AG04449 (cell line): ENCODE data around the gene AAK1.

ENCODE experiments used
- CTCF ChIA-PET: fragments of 350-600 bp; formaldehyde crosslinking; extraction: SDS; loops from one replicate; lab custom pipeline; 2021; ENCODE audit warnings: antibody characterized with exemption; lab: Yijun Ruan, JAX
- POLR2A ChIA-PET: fragments of 400-600, 350-600 bp; formaldehyde crosslinking; extraction: SDS; loops from one replicate; lab custom pipeline; 2020; ENCODE audit warnings: antibody characterized with exemption, inconsistent platforms; lab: Yijun Ruan, JAX
- DNase-seq: peaks from one replicate; pipeline ENCODE4 v3.0.0-alpha.2; 2010; ENCODE audit warnings: low read depth, low spot score
- H3K4me3 ChIP-seq: 2 replicates; pipeline ENCODE4 v1.5.1; 2011; ENCODE audit warnings: low read depth, mild to moderate bottlenecking, control low read depth, low read length
- CTCF ChIP-seq: IDR thresholded peaks from one replicate; pipeline ENCODE4 v1.5.1; 2011; ENCODE audit warnings: mild to moderate bottlenecking, moderate library complexity, low read length, control low read depth, inconsistent platforms; ENCODE audit not compliant: insufficient read depth; ENCODE audit errors: missing control alignments

AAK1 gene

GRCh38 chr2:69459936-69460335 lies 183.6 kb downstream of the AAK1 start:
- POLR2A ChIA-PET, result no interaction called here

GRCh38 chr2:69456950-69457445 lies 186.5 kb downstream of the AAK1 start:
- CTCF ChIA-PET, result interaction anchor here (1.3 to 1.8 kb wide), 2 partner anchors 16 to 20 kb away, joined by 3 to 8 read pairs; partner anchors contain the start of gene NFU1
- TF ChIP-seq CTCF, result no peak
- POLR2A ChIA-PET, result no interaction called here
- H3K4me3 ChIP-seq, result no peak overlapping the region
- no peak for DNase-seq

More at GRCh38 chr2:69459936-69460335, 183.6 kb downstream of the AAK1 start:
- no peak for DNase-seq
- TF ChIP-seq CTCF, result no peak
- CTCF ChIA-PET, result interaction anchor here (2.5 kb wide), 1 partner anchor 23 kb away, joined by 9 read pairs; the partner anchor contains the start of gene NFU1
- H3K4me3 ChIP-seq, result no peak overlapping the region

DNA sequence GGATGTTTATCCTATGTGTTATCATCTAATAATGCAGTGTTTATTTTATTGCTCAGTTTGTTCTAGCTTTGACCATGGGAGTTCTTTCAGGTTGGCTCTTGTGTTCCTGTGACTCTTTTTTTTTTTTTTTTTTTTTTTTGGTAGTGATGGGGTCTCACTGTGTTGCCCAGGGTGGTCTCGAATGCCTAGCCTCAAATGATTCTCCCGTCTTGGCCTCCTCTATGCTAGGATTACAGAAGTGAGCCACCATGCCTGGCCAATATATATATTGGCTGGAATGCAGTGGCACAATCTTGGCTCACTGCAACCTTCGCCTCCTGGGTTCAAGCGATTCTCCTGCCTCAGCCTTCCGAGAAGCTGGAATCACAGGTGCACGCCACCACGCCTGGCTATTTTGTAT lies 187.4 kb downstream of the AAK1 start:
- TF ChIP-seq CTCF, result no peak
- no peak for DNase-seq
- POLR2A ChIA-PET, result no interaction called here
- H3K4me3 ChIP-seq, result no peak overlapping the region
- CTCF ChIA-PET, result interaction anchor here (1.8 kb wide), 1 partner anchor 19 kb away, joined by 8 read pairs; the partner anchor contains the start of gene NFU1

- CTCF ChIA-PET, result interaction anchor here (2.8 kb wide), 1 partner anchor 18 kb away, joined by 19 read pairs; the partner anchor contains the start of gene NFU1
- no peak overlapping the region for H3K4me3 ChIP-seq
- no peak for TF ChIP-seq CTCF
- no peak for DNase-seq
- POLR2A ChIA-PET, result no interaction called here
These were observed 188.6 kb downstream of the AAK1 start for GRCh38 chr2:69454976-69455375.

DNA sequence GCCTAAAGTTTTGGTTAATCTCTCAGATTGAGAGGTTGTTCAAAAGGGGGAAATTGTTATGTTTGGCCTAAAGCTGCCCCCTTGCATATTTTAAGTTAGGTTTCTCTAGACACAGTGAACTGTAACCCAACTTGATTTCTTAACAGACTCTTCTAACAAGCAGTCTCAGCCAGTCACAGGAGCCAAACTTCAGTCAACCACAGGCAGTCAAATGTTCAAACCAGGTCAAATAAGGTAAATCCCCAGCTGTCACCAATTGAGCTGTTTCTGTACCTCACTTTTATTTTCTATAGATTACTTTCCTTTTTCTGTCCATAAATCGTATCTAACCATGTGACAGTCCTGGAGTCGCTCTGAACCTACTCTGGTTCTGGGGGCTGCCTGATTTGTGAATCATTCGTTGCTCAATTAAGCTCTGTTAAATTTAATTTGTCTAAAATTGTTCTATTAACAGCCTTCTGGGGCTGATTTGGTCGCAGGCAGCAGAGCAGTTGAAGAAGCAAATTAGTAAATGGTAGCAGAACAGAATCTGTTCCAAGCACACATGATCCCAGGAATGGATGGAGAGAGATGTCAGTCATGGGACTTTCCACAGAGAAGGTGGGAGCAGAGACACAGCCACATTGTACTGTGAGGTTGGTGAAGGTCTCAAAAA lies 189.9 kb downstream of the AAK1 start:
- DNase-seq, result no peak
- ChIA-PET CTCF (interaction anchor here (1.0 to 2.8 kb wide), 2 partner anchors 9 to 16 kb away, joined by 3 to 19 read pairs; partner anchors contain the start of gene NFU1), POLR2A (no interaction called here)
- no peak overlapping the region for H3K4me3 ChIP-seq
- no peak for TF ChIP-seq CTCF

GRCh38 chr2:69452687-69453086 lies 190.9 kb downstream of the AAK1 start:
- no peak for TF ChIP-seq CTCF
- ChIA-PET POLR2A (no interaction called here), CTCF (interaction anchor here (2.8 kb wide), 1 partner anchor 15 kb away, joined by 19 read pairs; the partner anchor contains the start of gene NFU1)
- H3K4me3 ChIP-seq, result no peak overlapping the region
- DNase-seq, result no peak
